CD4-positive, alpha-beta T cell treated with Interleukin-10 for 1 hour (primary cell): ENCODE results near the gene PER1.

Experiments used
- DNase-seq: peaks from one replicate; pipeline ENCODE4 v3.0.0-alpha.2; 2020

Gene PER1

GRCh38 chr17:8164815-8165131 lies 12.6 kb upstream of the PER1 start:
- no peak for DNase-seq

DNA sequence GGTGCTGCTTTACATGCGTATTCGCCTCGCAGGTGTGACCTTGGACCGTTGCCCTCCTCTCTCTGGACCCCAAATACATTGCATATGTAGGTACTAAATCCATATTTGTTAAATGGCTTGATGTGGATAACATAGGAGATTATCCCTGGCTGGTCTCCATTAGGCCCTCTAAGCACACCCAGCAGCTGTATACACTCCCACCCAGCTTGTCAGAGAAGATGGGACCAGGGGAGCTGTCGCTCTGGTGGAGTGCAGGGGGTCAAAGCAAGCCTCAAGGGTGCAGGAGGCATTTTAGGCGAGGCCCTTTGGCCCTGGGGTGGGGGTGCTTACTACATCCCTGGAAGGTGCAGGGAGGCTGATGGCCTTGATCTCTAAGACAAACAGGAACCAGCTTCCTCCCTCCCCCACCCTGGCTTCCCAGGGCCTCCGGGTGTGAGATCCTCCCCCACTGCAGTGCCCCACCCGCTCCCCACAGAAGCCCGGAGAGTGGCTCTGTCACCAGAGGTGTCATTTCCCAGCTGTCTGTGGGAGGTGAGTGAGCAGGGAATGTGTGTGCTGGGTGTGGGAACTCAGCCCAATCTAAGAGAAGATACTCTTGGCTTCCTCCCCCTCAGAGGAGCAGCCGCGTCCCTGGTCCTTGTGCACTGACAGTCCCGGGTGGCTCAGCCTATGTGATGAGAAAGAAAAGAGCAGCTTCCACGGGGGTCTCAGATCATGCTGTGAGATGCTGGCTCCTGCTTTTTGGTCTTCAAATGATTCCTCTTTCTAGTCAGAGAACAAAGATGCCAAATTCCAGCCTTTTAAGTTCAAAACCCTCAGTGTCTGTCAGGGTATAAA lies 12.0 kb upstream of the PER1 start:
- DNase-seq = peak; percentile 87

DNA sequence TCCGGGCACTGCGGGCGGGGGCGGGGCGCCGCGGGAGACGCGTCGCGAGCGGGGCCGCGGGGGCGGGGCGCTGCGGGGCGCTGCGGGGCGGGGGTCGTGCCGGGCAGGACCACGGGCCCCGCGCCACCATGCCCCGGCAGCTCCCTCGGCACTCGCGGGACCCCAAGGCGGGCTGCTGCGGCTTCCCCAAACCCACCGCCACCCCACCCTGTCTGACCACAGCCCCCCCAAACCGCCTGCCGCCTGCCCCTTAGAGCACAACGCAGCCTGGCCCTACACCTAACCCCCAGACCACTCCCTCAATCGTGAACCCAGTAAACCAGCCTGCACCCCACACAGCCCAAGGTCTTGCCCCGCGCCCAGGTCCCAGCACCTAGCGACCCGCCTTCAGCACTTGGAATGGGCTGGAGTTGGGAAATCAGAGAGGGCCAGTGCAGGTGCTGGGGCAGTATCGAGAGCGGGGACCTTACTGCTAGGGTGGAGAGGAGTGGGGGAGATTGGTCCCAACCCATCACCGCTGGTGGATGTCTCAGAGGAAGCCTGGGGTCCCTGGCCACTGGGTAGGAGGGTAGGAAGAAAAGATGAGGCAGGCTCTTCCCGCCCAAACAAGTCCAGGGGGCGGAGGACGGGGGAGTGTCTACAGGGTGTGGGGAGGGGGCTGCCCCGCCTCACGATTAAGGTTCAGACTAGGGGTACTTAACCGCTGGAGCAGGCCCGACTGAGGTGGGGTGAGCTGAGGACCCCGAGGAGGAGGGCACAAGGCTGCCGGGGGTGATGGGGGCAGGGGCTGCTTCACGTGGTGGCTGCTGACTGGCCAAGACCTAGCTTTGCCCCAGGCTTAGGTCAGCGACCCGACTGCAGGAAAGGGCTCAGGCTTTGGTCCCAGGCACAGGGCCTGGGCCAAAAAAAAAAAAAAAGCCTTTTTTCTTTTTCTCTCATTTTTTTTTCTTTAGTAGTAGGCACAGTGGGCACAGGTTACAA lies 11.1 kb upstream of the PER1 start:
- peak; percentile 24 for DNase-seq

GRCh38 chr17:8162233-8162996 lies 10.2 kb upstream of the PER1 start, which contains the start of gene VAMP2:
Gene VAMP2, minus strand, starts transcription at chr17:8162948. Its CDS starts 69 bp downstream, at chr17:8162879.
- peak; percentile 86 for DNase-seq

- peak; percentile 40 for DNase-seq
Measured at GRCh38 chr17:8161289-8162232, 9.4 kb upstream of the PER1 start.

- DNase-seq = peak; percentile 35
Measured at GRCh38 chr17:8160741-8161221, 8.6 kb upstream of the PER1 start.

GRCh38 chr17:8160224-8160577 lies 8.0 kb upstream of the PER1 start:
- DNase-seq = no peak

- DNase-seq = no peak
Measured at GRCh38 chr17:8159459-8160223, 7.4 kb upstream of the PER1 start.

- peak; percentile 29 for DNase-seq
Measured at GRCh38 chr17:8159032-8159400, 6.8 kb upstream of the PER1 start.

DNA sequence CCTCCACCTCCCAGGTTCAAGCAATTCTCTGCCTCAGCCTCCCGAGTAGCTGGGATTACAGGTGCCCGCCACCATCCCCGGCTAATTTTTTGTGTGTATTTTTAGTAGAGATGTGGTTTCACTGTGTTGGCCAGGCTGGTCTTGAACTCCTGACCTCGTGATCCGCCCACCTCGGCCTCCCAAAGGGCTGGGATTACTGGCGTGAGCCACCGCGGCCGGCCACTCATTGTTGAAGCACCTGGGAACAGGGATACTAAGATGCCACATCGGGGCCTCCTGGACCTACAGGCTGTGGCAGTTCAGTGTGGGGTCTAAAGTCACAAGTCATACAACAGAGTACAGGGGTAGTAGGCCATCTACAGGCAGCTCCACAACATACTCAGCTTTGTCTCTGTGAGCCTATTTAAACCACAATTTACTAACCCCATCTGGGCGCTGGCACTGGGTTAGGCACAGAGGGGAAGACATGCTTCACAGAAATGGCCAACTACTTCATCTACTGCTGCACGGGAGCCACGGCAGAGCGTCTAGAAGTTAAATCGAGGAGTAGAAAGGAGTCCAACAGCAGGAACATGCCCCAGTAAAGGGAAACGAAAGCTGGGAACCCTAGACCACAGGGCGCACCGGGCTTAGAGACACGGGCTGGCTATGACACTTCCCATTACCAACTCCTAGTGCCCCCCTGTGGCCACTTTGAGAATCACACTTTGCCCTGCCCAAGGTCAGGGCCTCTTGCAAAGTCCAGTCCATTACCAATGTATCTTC lies 6.2 kb upstream of the PER1 start:
- DNase-seq = peak; percentile 91

- DNase-seq = peak; percentile 100
Measured at GRCh38 chr17:8156246-8156992, 4.2 kb upstream of the PER1 start.

GRCh38 chr17:8155996-8156245 lies 3.7 kb upstream of the PER1 start:
- no peak for DNase-seq

- DNase-seq = peak; percentile 51
Measured at GRCh38 chr17:8155231-8155995, 3.2 kb upstream of the PER1 start.

- no peak for DNase-seq
Measured at GRCh38 chr17:8154608-8155155, 2.5 kb upstream of the PER1 start.

DNA sequence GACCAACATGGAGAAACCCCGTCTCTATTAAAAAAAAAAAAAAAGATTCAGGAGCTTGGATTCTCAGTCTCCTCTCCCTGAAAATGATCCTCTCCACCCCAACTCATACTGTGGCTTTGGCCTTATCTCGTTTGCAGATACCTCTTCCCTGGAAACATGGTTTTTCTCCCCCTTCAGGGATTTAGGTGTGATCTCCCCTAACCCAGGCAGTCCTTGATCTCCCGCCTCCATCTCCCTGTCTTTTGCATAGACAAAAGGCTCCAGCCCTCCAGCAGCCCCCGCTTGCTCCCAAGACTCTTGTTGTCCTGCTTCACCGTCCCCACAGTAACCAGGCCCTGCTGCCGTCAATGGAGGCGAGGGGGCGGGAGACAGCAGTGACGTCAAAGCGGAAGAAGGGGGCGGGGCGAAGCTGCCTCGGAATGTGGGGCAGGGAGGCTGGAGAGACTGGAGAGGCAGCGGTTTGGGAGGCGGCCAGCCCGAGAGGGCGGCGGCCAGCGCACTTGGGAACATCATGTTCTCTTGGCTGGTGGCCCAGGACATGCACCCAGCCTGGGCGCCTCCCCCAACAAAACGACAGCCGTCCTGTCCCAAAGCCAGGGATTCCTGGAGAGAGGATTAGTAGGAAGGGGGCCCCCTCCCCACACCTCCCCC lies 1.9 kb upstream of the PER1 start:
- peak; percentile 95 for DNase-seq

GRCh38 chr17:8153525-8153956 lies 1.3 kb upstream of the PER1 start:
- peak; percentile 59 for DNase-seq

DNA sequence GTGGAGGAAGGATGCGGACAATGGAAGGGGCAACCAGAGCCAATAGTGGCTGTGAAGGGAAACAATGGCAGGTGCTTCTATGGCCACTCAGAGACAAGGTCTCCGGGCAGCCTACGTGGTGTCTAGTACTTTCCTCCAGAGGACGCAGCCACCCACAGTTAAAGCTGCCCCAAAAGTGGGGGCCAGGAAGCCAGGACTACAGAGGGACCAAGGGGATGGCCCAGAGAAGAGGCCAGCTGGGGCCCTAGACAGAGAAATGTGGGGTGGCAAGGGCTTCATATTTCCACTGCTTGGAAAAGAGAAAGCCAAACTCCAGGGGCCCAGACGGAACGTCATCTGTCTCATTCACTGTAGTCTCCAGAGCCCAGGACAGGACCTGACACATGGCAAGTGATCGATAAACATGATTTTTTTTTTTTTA lies 837 bp upstream of the PER1 start:
- no peak for DNase-seq

GRCh38 chr17:8151641-8152111 lies 528 bp downstream of the PER1 start:
- peak; percentile 56 for DNase-seq
